Anterior cingulate cortex (tissue), 58 donors: ENCODE data around the gene KRT5.

Source experiments
- DNase-seq, 58 donors: peaks; one replicate each; lab custom pipeline; 2025; lab: John Stamatoyannopoulos, UW

The KRT5 gene

DNA sequence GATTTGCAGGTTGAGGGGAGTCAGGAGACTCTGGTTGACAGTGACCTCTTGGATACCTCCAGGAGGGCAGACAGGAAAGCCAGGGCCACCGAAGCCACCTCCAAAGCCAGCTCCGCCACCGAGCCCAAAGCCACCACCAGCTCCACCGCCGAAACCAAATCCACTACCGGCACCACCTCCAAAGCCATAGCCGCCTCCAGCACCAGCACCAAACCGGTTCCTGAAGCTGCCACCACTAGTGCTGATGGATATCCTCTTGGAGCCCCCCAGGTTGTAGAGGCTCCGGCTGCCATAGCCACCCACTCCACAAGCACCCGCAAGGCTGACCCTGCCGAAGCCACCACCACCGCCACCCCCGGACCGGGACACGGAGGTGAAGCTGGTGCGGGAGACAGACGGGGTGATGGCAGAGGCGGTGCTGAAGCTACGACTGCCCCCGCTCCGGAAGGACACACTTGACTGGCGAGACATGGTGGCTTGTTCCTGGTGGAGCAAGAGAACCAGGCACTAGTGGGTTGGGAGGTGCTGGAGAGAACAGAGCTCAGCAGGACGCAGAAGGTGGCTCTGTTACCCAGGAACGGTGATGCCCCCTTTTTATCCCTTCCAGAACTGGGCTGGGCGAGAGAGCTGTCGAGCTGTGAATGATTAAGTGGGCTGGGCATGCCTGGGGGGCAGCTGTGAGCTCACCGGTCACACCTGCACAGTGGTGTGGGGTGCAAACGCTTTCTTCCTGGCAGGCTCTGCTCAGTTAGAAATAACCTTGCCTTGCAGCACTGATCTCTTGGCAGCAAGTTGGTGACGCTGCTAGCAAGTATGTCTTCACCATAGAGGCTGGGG, at the start of gene KRT5:
Gene KRT5 (minus strand): TSS at position 569 of the 837 bp plus-strand sequence. CDS start 98 bp downstream, at position 471.
- no peak for DNase-seq

GRCh38 chr12:52568111-52568510, 47.9 kb upstream of the KRT5 start:
- peak in 17 of 58 donors; percentile 3 to 56 (median 15) for DNase-seq

- DNase-seq = no peak
Observed at GRCh38 chr12:52566847-52567291, 46.7 kb upstream of the KRT5 start.

DNA sequence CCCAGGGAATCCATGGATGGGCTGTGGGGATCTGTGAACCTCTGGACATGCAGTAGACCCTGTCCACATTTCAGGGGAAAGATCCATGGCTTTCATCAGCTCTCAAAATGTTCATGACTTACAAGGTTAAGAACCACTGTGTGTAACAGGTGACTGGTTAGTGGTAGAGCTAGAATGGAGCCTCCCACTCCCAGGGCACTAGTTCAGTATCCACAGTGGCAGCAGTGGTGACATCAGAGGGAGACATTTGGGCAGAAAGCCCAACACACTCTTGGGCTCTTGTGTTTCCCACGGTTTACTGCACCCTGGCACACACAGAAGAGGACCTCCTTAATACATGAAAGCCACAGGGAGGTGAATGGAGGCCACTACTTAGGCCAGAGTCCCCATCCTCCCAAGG, 44.4 kb upstream of the KRT5 start:
- no peak for DNase-seq

GRCh38 chr12:52561880-52562449, 41.8 kb upstream of the KRT5 start:
- no peak for DNase-seq

DNA sequence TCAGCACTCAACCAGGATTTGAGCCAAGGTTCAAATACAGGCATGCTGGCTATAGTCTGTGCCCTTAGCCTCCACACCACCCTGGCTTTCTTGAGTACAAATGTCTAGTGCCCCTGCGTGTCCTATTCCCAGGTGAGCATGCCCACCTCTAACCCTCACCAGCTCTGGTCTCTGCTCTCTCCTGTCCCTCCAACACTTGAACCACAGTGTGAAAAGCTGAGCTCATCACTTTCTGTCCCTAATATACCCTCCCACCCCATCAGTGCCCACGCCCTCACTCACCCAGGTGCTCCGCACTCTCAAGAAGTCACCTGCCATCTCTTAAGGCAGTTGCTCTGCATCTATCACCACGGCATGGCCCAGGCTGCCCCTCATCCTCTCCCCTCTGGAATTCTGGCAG, 39.8 kb upstream of the KRT5 start:
- no peak for DNase-seq

GRCh38 chr12:52558781-52559445, 38.7 kb upstream of the KRT5 start:
- DNase-seq = no peak

DNA sequence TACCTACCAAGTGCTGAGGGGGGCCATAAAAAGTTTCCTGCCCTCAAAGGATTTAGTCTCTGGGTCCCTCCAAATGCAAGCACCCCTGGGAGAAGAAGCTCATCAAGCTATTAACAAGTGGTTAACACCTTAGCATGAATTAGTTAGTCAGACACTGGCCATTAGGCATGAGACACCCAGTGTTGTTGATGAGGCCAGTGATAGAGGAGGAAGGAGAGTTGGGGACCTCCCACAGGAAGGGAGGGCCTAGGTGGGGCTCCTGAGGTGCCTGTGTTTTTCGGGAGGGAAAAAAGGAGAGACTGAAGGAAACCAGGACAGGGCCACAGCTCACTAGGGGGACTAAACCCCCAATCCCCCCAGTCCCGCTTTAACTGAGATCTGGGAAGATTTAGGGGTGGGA, 37.3 kb upstream of the KRT5 start:
- no peak for DNase-seq

GRCh38 chr12:52555577-52555976, 35.4 kb upstream of the KRT5 start:
- no peak for DNase-seq

GRCh38 chr12:52552681-52553195, 32.5 kb upstream of the KRT5 start, which contains the start of gene KRT71:
Gene KRT71, minus strand, starts transcription at chr12:52553145. Its CDS starts 68 bp downstream, at chr12:52553077.
- no peak for DNase-seq

DNA sequence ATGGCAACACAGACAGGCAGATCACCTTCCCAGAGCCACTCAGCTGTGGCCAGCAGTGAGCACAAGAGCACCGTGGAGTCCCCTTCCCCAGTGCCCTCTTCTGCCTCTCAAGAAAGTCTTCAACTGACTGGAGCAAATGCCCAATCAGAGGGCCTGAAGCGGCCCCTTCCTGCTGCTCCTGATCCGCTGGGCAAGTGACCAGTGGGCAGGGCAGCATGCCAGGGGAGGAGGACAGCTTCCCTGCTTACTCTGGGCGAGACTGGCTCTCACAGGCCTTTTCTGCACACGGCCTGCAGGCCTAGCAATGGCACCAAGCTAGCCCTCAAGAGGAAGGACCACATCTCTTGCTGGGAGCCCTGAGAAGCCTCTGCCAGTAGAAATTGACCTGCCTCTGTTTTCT, 31.9 kb upstream of the KRT5 start:
- DNase-seq = peak in 34 of 58 donors; percentile 1 to 66 (median 24)

- no peak for DNase-seq
Observed at GRCh38 chr12:52551216-52551865, 31.1 kb upstream of the KRT5 start.

GRCh38 chr12:52546126-52546525, 25.9 kb upstream of the KRT5 start:
- no peak for DNase-seq

GRCh38 chr12:52543985-52544883, 24.0 kb upstream of the KRT5 start:
- peak in 39 of 58 donors; percentile 3 to 59 (median 30) for DNase-seq

DNA sequence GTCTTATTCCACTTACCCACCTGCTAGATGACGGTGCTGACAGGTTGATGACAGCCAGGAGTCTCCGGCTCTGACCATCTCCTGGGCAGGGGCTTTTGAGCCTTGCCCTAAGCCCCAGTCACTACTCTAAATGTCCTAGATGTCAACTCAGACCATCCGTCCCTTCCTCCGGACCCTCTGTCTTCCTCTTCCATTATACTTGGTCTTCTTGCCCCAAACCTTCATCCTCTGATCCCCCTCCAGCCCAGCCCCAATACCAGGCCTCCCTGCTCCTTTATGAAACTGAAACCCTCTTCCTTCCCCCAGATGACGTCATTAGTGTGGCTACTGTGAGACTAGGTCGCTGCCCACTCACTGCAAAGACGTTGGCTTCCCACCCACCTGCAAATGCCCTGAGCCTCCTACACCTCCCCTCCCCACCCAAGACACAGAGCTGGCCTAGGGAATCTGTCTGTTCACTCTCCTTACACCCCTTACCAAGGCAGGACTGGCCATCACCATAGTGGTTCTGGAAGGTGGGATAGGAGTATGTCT, 22.7 kb upstream of the KRT5 start:
- no peak for DNase-seq

DNA sequence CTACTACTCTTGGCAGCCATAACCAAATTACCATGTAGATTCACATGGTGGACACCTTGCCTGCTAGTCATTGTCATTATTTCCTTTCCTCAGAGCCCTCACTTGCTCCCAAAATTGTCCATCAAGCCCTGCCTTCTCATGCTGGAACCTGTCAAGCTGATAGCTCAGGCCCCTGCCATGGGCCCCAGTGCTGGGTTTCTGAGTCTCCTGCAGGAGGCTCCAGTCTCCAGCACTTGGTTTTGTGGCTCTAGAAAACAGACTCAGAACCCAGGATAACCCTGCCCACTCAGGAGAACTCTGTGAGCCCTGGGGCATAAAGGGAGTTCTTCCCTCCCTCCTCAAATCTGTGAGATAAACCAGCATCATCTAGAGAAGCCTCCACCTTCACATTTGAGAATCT, 22.0 kb upstream of the KRT5 start:
- DNase-seq = no peak

DNA sequence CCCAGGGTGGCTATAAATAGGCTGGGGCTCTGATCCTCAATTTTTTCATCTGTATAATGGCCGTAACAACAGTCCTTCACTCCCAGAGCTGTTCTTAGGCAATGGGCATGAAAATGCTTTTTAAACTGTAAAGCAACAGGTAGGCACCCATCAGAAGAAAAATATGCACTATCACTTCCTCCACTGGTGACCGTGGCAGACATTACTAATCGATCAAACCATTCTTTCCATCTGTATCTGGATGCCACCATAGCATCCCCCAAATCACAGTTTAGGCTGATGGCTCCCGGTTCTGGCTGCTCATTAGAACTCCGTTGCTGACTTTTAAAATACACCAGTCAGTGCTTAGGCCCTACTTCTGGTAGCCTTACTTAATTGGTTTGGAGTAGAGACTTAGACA, 21.5 kb upstream of the KRT5 start:
- no peak for DNase-seq

DNA sequence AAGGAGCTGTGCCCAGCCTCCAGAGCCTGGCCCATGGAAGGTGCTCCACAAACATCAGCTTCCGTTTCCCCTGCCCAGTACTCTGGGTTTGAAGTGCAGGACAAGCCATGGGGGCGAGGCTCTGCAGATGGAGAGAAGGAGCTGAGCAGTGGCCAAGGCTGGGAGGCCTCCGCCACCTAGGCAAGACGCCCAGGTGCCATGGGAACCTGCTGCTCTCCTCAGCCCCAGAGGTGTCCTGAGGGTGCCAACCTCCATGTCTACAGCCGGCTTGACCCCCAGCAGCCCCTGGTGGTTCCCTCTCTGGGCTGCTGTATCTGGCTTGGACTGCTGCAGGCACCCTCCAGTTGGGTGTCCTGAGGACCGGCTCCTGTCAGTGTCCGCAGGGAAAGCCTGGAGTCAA, 20.3 kb upstream of the KRT5 start:
- no peak for DNase-seq

- no peak for DNase-seq
Observed at GRCh38 chr12:52539821-52540173, 19.6 kb upstream of the KRT5 start.
